Measurements from ENCODE around the gene CLIC6.
A peak's percentile ranks its signal among the peaks of the same experiment; 100 is the strongest.

The CLIC6 gene

GRCh38 chr21:34668803-34669148 is at the start of gene CLIC6:
Gene CLIC6, plus strand, starts transcription at chr21:34668994. Its CDS starts 395 bp downstream, at chr21:34669389.
- no peak for DNase-seq (ENCODE audit: low read depth)

DNA sequence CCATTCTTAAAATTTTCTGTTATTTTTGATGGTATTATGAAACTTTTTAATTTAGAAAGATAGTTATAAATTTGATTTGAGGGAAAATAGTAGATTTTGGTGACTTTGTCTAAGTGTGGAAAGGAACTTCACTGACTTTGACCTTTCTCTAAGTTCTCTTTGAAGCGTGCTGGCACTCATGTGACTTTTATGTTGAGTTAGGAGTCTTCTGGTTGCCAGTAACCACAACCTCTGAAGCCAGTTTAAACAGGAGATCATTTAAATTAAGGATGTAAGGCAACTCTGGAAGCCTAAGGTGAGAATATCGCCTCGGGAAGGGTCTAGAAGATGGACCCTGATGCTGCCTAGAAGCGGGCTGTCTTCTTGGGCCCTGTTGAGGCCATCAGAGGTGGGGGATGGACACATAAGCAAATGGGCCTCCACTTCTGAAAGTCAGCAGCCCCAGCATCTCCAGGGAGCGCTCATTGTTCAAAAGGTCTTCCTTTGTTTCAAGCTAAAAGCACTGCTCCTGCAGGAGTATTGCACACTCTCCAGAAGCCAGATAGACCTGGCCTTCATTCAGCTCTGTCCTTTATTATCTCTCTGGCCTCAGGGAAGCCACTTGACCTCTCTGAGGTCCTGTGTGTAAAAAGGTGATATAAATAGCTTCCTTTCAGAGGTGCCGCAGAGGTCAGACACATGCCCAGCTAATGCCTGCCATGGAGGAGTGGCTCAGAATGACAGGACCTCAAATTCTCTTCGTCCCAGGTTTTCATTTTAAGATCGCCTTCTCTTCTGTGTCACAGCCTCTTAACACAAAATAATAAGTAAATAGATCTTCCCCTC is 48.7 kb upstream of the CLIC6 start:
- no peak for DNase-seq (ENCODE audit: low read depth)

- no peak for DNase-seq (ENCODE audit: low read depth)
Observed at GRCh38 chr21:34621434-34622350, 47.1 kb upstream of the CLIC6 start.

DNA sequence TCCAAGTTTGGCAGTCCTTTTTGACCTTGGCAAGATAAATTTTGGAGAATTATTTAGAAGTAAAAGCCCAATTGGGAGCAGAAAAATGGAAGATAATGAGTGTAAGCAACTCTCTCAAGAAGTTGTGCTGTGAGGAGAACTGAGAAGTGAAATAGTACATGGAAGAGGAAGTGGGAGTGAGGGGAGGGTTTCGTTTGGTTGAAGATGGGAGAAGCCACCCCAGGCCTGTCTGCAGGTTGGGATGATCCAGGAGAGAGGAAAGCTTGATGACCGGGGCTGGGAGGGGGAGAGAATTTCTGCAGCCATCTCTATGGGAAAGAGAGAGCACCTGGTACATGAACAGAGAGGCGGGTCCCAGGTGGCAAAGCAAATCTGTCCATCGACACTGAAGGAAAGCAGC is 45.3 kb upstream of the CLIC6 start:
- DNase-seq (ENCODE audit: low read depth) = no peak

- DNase-seq (ENCODE audit: low read depth) = no peak
Observed at GRCh38 chr21:34625030-34625593, 43.7 kb upstream of the CLIC6 start.

GRCh38 chr21:34626131-34626530 is 42.7 kb upstream of the CLIC6 start:
- DNase-seq (ENCODE audit: low read depth) = no peak

- DNase-seq (ENCODE audit: low read depth) = peak; percentile 64
Observed at GRCh38 chr21:34630536-34631143, 38.2 kb upstream of the CLIC6 start.

DNA sequence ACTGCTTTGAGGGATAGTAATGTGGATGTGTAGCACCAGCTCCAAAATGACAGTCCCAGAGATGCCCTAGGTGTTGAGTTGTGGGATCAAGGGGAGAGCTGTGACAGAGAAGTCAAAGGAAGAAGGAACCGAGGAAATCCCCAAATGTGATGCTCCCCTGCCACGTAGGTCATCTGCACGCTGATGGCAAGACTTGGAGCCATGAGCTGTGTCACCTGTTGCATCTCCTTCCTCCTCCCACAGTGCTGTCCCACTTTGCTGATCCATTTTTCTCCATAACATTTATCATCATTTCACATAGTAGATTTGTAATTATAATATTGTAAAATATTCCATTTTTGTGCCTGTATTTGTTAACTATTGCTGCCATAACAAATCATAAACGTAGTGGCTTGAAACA is 36.3 kb upstream of the CLIC6 start:
- no peak for DNase-seq (ENCODE audit: low read depth)

DNA sequence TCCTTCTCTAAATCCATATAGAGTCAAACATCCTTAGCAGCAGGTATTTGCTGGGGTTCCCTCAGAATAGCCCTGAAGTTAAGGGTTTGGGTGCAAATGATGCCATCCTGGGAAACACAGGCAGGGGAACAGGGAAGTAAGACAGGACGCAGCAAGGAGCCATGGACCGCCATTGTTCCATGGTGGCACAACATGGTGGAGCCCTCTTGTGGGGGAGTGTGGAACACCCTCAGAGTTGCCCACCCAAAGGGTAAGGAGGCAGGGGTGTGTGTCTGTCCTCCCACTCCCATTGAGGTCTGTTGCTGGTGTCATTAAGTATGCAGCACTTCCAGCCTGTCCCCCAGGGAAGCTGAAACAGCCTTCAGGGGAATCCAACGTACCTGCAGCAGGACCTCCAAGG is 33.5 kb upstream of the CLIC6 start:
- DNase-seq (ENCODE audit: low read depth) = no peak

GRCh38 chr21:34636961-34637360 is 31.8 kb upstream of the CLIC6 start:
- DNase-seq (ENCODE audit: low read depth) = no peak

DNA sequence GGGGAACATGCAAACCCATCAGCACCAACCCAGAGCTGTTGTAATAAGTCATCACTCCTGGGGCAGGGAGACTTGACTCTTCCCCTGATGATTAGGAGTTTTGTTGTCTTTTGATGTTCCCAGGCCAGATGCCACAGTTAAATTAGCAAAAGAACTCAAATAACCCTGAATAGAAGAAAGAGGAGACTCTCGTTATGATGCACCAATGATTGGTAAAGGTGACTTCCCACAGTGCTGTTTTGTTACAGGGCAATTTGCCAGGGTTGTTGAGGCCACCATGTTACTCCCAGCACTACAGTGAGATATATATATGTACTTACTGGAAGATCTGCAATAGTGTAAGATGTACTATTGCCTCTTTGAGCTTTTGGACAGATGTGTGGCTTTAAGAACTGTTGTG is 29.5 kb upstream of the CLIC6 start:
- no peak for DNase-seq (ENCODE audit: low read depth)

DNA sequence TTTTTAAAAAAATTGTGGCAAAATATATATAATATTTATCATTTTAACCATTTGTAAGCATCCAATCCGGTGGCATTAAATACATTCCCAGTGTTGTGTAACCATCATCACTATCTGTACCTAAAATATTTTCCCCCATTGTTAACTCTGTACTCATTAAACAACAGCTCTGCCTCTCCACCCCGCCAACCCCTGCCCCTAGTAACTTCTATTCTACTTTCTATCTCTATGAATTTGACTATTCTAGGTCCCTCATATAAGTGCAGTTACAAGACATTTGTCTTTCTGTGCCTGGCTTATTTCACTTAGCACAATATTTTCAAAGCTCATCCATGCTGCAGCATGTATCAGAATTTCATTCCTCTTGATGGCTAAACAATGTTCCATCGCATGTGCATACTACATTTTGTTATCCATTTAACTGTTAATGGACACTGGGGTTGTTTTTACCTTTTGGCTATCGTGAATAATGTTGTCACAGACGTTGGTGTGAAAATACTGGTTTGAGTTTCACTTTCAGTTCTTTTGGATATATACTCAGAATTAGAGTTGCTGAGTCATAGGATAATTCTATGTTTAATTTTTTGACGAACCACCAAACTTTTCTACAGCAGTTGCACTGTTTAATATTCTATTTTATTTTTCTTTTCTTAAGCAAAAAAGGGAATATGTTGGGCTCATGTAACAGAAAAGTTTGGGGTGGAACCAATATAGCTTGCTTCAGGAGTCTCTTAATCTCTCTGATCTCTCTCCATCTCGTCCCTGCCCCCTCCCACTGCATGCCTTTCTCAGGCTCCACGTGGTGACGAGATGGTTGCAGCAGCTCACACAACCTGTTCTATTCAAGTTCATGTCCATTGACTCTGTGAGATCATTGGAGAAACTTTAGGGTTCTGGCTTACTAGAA is 28.7 kb upstream of the CLIC6 start:
- DNase-seq (ENCODE audit: low read depth) = peak; percentile 48

- DNase-seq (ENCODE audit: low read depth) = peak; percentile 89
Observed at GRCh38 chr21:34640858-34641257, 27.9 kb upstream of the CLIC6 start.

DNA sequence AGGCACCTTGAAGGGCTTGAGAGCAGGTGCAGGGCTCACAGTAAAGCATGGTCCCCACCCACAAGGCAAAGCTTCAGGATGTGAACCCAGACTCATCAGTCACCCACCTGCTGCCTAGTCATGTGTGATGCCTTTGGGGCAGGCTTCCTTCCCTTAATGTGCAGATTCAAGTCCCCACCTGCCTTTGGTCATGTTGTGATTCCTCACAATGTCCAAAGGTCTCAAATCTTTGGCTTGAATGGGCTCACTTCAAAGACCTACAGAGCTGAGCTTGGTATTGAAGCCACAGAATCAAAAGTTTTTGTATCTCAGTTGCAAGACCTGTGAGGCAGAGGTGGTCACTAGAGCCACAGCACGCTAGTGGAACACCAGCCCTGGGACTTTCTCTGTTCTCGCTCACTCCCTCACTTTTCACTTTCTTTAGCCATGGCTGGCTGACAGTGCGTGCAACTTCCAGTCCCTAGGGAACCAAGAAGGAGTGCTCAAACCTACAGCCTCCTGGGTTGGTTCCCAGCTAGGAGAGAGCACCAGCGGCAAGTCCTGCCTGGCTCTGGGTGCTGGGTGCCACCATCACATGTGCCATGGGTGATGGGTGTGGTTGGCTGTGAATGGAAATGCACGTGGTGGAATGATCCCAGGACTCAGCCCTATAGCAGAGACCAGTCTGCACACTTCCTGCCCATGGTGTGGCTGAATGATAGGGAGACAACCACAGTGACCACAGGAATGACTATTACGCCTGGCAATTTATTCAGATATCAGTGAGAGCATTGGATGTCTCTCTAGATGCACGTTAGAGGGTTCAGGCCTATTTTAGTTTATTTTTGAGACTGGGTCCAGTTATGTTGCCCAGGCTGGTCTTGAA is 26.4 kb upstream of the CLIC6 start:
- DNase-seq (ENCODE audit: low read depth) = peak; percentile 71

DNA sequence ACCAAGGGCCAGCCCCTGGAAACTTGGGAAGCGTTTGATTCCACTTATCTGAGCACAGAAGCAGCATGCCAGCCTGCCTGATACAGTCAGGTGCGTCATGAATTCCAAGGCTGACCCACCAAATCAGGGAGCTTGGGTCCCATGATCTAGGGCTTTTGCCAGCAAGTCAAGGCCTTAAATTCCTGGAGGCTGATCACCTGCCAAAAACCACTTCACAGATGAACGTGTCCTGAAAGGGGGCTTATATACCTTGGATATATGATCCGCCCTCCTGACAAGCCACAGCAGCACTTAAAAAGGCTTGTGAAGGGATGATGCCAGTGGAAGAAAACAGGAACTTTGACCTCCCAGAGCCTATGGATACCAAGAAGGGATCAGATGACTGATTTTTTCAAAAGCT is 24.0 kb upstream of the CLIC6 start:
- no peak for DNase-seq (ENCODE audit: low read depth)

DNA sequence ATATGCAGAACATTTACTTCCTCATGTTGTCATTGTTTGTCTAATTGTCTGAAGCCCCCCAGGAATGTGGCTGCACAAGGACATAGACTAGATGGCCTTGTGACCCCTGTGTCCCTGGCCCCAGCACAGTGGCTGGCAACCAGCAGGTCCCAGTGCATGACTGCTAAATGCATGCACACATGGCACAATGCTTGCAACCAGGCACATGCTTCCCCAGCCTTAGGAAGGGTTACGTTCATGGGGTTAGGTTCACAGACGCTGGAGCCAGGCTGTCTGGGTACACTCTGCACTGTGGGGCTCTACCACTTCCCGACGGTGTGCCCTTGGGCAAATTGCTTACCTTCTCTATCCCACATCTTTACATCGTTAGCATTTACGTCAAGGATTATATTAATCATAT is 21.2 kb upstream of the CLIC6 start:
- peak; percentile 37 for DNase-seq (ENCODE audit: low read depth)

- no peak for DNase-seq (ENCODE audit: low read depth)
Observed at GRCh38 chr21:34648739-34649297, 20.0 kb upstream of the CLIC6 start.

DNA sequence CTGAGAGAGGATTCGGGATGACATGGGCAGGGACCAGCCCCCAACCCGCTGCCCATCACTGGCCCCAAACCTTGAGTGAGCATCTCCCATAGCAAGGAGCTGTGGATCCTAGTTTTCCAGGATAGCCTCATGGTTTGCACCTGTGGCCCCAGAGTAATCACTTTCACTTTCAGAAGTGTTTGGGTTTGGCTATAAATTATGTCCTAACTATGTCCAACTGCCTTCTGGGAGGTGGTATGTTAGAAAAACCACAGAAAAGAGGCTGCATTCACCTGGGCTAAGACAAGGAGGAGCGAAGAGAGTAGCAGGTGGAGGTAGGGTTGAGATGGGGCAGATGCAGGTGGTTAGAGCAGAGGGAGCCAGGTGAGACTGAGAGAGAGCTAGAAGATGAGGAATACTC is 19.4 kb upstream of the CLIC6 start:
- no peak for DNase-seq (ENCODE audit: low read depth)

GRCh38 chr21:34650861-34651431 is 17.8 kb upstream of the CLIC6 start:
- no peak for DNase-seq (ENCODE audit: low read depth)

GRCh38 chr21:34651642-34652041 is 17.2 kb upstream of the CLIC6 start:
- no peak for DNase-seq (ENCODE audit: low read depth)
